GM19035 (cell line): ENCODE measurements around the gene CAMSAP1.
"Not testable (repeated sequence)": the region's sequence is repeated elsewhere in the genome, so short reads cannot be mapped to it uniquely, and the experiment has no call there.

Experiments
- ATAC-seq: cut with Tn5 transposase; IDR thresholded peaks from one replicate; pipeline ENCODE4 v1.9.1; 2021; ENCODE audit not compliant: unreplicated experiment

The CAMSAP1 gene

GRCh38 chr9:135907431-135908092 is at the start of gene CAMSAP1:
CAMSAP1 (minus strand) TSS chr9:135907546; CDS start chr9:135907159, 387 bp downstream.
- ATAC-seq: peak; percentile 75

- no peak for ATAC-seq
Observed at GRCh38 chr9:135956802-135957174, 49.4 kb upstream of the CAMSAP1 start.

- no peak for ATAC-seq
Observed at GRCh38 chr9:135955934-135956801, 48.8 kb upstream of the CAMSAP1 start.

GRCh38 chr9:135952664-135953206 is 45.4 kb upstream of the CAMSAP1 start:
- ATAC-seq: no peak

- no peak for ATAC-seq
Observed at GRCh38 chr9:135951889-135952663, 44.7 kb upstream of the CAMSAP1 start.

- not testable (repeated sequence) for ATAC-seq
Observed at GRCh38 chr9:135951310-135951709, 44.0 kb upstream of the CAMSAP1 start.

- not testable (repeated sequence) for ATAC-seq
Observed at GRCh38 chr9:135950841-135951240, 43.5 kb upstream of the CAMSAP1 start.

- no peak for ATAC-seq
Observed at GRCh38 chr9:135950135-135950682, 42.9 kb upstream of the CAMSAP1 start.

GRCh38 chr9:135949501-135950134 is 42.3 kb upstream of the CAMSAP1 start:
- no peak for ATAC-seq

- ATAC-seq: no peak
Observed at GRCh38 chr9:135948968-135949367, 41.6 kb upstream of the CAMSAP1 start.

GRCh38 chr9:135948446-135948845 is 41.1 kb upstream of the CAMSAP1 start:
- ATAC-seq: no peak

- ATAC-seq: no peak
Observed at GRCh38 chr9:135947582-135947981, 40.2 kb upstream of the CAMSAP1 start.

GRCh38 chr9:135947105-135947504 is 39.8 kb upstream of the CAMSAP1 start:
- not testable (repeated sequence) for ATAC-seq

GRCh38 chr9:135946392-135946994 is 39.1 kb upstream of the CAMSAP1 start:
- no peak for ATAC-seq

- ATAC-seq: no peak
Observed at GRCh38 chr9:135945969-135946368, 38.6 kb upstream of the CAMSAP1 start.

GRCh38 chr9:135944444-135945252 is 37.3 kb upstream of the CAMSAP1 start:
- ATAC-seq: no peak

GRCh38 chr9:135943604-135944003 is 36.3 kb upstream of the CAMSAP1 start:
- ATAC-seq: not testable (repeated sequence)

- no peak for ATAC-seq
Observed at GRCh38 chr9:135941288-135941995, 34.1 kb upstream of the CAMSAP1 start.
